ENCODE results near the gene CRADD.
A peak's percentile ranks its signal among the peaks of the same experiment; 100 is the strongest.

The CRADD gene

DNA sequence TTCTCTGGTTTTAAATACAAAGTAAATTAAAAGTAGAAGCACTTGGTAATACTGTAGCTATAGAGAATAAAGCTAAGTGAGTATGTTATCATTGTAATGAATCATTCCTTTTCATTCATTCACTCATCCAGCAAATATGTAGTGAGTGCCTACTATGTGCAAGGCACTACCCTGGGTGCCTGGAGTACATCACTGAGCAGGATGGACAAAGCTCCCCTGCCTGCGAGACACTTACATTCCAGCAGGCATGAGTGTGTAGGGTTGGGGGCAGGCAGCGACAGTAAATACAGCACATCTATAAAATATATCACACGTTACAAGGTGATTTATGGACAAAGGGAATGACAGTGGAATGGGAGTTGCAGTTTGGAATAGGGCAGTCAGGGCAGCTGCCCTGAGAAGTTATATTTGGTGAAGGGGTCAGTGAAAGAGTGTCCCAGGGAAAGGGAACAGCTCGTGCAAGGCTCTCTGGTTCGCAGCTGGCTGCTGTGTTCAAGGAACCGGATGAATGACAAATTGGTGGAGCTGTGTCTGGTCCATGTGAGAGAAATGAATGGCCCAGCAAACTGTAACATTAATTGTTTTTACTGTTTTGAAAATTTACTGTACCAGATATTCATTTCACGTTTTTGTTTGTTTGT lies 159.6 kb downstream of the CRADD start:
- DNase-seq (ENCODE audit: low read depth in 2 of 3, low spot score in 2 of 3), result no peak

DNA sequence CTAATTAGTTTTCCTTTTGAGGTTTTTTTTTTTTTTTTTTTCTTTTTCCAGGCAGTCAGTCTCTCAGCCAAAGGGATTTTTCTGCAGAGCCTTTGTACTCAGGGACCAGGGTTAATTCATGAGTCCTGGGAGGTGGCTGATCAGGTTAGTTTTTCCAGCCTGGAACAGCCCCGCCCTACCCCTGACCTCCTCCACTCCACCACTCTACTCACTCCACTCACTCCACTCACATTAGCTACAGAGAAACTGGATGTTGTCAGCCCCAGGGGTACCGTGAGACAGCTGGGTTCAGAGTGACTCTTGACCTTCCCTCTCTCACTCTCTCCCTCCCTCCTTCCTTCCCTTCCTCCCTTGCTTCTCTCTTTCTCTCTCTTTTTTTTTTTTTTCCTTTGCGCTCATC lies 161.0 kb downstream of the CRADD start:
- DNase-seq (ENCODE audit: low read depth in 2 of 3, low spot score in 2 of 3), result no peak

DNA sequence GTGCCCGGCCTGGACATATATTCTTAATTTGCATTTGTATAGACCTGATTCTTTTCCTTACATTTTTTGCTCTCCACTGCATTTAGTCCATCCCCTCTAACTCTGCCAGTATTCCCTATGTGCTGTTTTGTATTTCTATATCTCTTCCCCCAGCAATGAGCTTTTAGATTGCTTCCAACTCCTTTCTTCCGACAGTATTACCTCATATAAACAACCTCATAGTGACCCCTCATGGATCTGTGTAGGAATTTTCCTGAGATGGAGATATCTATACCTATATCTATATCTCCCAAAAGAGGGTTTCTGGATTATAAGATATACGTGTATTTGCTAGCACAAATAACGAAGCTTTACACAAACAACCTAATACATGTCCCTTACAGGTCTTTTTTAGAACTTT lies 161.9 kb downstream of the CRADD start:
- no peak for DNase-seq (ENCODE audit: low read depth in 2 of 3, low spot score in 2 of 3)

DNA sequence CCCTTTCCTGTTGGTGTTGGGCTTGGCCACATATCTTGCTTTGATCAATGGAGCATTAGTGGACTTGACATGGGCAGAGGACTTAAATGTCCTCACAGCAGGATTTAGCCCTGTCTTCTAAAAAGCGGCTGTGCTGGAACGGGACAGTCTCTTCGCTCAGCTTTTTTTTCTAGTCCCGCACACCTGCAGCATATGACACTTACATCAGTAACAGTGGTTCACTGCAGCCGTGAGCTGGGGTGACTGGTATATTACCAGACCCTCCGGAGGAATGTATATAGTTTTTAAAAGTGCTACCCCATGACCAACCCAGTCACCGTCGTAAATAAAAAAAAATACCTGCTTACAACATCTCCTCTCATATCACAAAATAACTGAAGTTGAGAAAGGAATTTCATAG lies 164.5 kb downstream of the CRADD start:
- DNase-seq (ENCODE audit: low read depth in 2 of 3, low spot score in 2 of 3), result no peak

DNA sequence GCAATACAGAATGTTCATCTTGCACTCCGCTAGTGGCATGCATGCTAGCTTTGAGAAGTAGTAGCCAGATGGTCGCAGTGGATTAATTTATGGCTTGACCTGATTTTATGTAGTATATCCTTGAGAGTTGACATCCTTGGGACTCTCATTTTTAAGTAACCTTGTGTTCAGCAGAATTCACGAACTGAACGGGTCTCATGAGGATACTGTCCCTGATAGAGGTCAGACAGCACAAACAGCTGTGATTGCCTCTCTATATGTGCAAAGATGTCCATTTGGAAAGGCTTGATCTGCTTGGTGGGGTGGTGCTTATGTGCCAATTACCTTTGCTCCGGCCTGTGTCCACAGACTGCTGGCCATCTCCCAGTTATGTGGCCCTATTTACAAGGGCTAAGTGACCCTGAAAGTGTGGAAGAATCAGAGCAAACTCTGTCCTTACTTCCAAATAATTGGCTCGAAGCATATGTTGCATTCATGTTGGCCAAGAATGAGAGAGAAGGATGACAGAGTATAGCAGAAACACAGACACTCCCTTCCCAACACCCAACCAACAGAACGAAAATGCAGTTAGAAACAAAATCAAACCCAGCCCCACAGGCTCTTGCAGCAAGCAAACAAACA lies 167.1 kb downstream of the CRADD start:
- no peak for DNase-seq (ENCODE audit: low read depth in 2 of 3, low spot score in 2 of 3)

DNA sequence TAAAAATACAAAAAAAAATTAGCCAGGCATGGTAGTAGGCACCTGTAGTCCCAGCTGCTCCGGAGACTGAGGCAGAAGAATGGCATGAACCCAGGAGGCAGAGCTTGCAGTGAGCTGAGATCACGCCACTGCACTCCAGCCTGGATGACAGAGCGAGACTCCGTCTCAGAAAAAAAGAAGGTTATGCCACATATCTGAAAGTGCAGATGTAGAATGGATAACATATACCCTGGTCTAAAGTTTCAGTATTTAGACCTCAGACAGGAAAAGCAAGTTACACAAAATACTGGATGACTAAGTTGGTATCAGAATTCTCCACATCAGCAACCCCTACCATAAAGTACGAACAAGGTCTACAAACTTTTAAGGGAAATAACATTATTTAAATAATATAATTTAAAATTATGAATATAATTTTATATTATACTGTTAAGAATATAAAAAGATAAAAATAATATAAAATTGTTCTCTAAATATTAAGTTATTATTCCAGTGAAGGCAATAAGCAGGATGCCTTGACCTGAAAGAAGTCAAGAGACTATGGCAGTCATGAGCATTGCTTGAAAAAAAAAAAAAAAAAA lies 169.9 kb downstream of the CRADD start:
- DNase-seq (ENCODE audit: low read depth in 2 of 3, low spot score in 2 of 3), result no peak

DNA sequence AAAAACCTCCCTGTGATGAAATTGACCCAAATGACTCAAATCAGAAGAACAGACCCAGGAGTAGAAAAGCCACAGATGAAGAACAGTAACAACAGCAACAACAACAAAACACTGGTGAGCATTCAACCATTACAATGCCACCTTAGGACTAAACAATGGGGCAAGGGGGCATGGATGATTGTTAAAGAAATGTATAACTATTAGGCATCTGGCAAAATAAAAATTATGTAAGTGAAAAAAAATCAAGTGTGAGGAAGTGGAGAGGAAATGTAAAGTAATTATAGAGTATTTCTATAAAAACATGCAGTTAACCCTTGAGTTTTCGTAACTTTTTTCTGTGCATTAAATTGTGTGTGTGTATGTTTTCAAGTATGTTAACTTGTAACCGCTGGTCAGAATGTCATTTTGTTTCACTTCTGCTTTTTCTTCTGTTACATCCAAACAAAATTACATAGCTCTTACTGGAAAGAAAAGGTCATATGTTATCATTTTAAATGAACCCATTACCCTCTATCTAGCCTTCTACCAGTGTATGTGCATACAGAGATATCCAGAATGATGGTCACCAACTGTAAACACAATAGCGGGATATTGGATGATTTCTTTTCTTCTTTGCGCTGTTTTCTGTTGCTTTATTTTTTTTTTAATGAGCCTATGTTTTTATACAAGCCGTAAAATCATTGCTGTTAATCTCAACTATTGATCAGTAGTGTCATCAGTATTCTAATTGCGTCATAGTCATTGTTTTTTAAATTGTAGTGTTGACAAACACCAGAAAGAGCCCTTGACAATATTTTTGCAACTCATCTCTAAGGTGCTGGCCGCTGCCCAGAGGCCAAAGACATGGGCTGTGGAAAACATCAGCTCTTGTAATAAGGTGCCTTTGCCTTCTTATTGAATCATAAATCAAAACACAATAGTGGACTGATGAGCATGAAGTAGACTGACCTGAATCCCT lies 170.6 kb downstream of the CRADD start:
- no peak for DNase-seq (ENCODE audit: low read depth in 2 of 3, low spot score in 2 of 3)

DNA sequence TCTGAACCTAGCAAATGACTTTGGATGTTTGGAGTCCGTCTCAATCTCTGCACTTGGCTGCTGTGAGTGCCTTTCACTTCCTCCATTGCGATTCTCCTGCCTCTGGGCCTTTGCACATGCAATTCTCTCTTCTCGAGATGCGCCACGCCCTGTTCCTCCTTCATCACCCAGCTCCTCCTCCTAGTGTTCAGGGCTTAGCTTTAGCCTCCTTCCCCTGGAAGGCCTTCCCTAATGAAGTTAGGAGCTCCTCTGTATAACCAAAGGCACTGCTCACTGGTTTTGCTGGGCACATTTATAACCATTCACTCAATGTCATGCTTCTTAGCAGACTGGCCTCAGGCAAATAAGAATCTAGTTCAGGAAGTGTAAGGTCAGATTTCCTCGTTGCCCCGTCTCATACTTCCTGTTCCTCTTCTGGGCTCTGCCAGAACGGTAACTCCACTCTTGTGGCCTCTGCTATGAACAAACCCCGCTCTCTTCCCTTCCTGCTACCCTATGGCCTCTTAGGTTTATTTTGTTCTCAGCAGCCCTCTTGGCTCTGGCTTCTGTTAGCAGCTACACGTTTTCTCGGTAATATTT lies 171.4 kb downstream of the CRADD start:
- no peak for DNase-seq (ENCODE audit: low read depth in 2 of 3, low spot score in 2 of 3)

DNA sequence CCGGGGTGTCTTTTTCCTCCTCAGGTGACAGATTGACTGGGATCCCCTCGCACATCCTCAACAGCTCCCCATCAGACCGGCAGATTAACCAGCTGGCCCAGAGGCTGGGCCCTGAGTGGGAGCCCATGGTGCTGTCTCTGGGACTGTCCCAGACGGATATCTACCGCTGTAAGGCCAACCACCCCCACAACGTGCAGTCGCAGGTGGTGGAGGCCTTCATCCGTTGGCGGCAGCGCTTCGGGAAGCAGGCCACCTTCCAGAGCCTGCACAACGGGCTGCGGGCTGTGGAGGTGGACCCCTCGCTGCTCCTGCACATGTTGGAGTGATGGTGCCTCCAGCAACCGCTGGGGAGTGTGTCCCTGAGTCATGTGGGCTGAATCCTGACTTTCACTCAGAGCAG lies 172.8 kb downstream of the CRADD start:
- DNase-seq (ENCODE audit: low read depth in 2 of 3, low spot score in 2 of 3), result no peak

DNA sequence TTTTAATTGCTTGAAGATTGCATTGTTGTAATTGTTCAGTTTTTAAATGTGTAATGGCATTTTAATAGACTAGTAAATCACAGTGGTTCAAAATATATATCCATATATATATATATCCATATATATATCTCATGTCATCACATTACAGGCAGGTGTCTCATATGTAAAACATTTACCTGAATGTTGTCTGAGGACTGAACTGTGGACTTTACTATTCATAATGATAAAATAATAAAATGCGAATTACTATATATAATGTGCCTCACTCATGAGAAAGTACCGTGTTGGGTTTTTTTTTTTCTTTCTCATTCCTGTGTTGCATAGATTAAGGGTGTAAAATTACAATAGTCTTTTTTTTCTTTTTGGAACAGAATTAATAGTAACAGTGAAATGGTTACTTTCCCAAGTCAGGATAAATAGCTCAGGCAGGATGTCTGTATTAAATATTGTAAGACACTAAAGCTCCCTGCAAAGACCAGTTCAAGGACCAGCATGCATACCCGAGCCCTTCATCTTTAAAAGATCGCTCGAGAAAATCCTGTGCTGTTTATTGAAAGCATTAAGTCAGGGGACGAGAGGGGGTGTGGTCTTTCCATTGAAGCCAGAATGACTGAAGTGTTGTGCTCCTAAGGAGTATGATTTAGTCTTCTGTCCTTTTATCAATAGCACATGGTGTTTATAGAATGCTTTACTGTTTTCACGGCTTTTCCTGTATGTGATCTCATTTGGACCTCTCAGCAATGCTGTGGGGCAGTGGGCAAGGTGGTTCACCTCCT lies 173.5 kb downstream of the CRADD start:
- no peak for DNase-seq (ENCODE audit: low read depth in 2 of 3, low spot score in 2 of 3)

DNA sequence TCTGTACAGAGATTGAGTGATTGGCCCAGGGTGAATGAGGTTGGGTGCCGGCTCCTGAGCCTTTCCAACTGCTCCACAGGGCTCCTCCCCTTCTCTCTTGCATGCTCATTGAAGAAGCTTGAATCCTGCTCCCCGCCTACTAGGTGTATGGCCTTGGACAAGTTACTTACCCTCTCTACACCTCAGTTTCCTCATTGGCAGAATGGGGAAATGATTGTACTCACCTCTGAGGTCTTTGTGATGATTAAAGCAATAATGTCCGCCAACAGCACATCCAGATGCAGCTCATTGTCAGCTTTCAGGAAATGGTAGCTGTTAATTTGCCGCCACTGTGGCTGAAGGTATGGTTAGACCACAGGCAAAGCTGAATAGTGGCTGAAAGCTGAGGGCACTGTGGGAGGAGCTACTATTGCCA lies 174.1 kb downstream of the CRADD start:
- DNase-seq (ENCODE audit: low read depth in 2 of 3, low spot score in 2 of 3), result peak in 1 of 3 experiments; percentile 15

DNA sequence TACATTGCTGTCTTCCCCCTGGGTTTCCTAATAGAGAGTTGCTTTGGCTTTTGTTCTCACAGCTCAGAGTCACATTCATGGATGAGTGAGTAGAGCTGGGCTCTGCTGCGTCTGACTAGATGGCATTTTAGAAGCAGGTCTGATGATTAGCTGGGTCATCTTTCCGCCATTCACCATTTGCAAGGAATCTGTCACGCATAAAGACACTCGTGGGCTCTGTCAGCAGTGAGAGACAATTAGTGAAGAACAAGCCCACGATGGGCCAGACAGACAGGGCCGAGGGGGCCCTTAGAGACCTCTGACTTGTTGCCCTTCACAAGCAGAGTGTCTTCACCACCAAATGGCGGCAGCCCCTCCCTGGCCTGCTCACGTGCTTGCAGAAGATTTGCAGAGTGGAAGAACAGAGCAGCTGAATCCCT lies 175.0 kb downstream of the CRADD start:
- no peak for DNase-seq (ENCODE audit: low read depth in 2 of 3, low spot score in 2 of 3)

DNA sequence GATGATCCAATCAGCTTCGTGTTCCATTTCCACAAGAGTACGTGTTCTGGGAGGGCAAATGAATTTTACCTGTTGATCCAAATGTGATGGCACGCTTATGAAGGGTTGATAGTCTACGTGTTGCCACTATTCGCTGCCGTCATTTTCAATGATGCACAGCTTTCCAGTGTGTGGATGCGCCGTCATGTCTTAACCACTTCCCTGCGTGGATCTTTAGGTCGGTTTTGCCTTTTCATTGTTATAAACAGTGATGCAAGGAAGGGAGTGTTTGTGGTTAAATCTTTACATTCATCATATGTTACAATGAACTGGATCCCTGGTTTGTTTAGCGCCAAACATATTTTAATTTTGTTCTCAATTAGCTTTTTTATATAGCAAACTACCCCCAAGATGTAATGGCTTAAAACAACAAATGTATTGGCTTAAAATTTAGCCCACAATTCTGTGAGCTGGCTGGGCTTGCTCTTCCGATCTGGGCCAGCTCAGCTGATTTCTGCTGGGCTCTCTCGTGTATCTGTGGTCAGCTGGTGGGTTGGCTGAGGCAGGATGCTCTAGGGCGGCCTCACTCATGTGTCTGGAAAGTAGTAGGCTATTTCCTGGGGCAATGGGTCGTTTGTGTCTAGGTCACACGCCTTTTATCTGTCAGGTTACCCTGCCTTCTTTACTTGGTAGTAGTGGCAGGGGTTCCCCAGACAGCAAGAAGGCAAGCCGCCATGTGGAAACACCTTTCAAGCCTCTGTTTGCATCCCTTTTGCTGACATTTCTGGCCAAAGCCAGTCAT lies 176.7 kb downstream of the CRADD start:
- DNase-seq (ENCODE audit: low read depth in 2 of 3, low spot score in 2 of 3), result no peak

DNA sequence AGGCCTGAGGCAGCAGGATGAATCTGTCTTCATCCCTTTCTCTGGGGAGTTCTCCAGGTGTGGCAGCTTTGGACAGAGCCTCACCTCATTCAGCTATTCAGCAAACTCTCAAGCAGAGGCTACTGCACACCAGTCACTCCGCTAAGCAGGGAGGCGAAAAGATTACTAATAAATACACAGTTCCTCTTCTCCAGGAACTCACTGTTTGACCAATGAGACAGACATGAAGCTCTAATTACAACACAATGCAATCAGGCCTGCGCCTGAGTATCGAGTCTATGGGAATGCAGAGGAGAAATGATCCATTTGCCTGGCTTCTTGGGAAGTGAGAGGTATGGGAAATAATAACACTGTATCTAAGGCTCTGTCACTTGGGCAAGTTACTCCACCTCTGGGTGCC lies 178.1 kb downstream of the CRADD start:
- no peak for DNase-seq (ENCODE audit: low read depth in 2 of 3, low spot score in 2 of 3)

DNA sequence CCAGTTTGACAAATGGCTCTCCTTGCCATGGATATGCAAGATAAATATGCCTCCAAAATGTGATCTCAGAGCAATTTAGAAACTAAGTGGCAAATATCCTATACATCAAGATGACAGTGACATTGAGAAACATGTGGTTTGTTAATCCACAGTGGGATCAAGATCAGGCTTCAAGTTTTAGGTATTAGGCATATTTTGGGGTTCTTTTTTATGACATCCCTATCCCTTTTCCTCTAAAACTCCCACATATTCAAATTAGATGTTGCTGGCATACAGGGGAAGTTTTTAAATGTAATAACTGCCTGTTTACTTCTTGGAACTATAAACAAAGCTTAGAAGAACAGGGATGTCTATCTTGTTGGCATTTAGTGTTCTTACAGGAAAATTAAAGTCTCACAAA lies 179.4 kb downstream of the CRADD start:
- no peak for DNase-seq (ENCODE audit: low read depth in 2 of 3, low spot score in 2 of 3)

DNA sequence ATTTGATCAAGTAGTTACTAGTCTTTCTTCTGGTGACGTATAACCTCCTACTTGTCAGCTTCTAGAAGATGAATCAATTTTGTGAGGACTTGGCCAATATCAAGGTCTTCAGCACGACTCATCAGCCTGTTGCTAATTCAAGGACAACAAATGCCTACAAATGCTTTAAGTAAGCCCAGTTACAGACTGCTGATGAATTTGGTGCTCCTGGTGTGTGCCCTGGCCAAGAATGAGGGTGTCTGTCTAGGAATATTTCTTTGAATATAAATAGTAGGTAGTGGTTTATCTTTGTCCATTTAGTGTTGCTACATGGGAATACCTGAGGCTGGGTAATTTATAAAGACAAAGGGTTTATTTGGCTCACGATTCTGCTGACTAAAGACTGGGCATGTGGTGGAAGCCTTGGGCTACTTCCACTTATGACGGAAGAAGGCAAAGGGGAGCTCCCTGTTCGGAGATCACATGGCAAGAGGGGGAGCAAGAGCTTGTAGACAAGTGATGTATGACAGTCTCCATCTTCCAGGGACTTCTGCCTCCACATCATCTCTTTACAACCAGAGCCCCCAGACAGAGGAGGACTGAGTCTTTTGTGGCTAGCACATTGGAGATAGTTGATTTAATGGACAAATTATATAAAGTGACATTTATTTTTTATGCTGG lies 180.2 kb downstream of the CRADD start:
- DNase-seq (ENCODE audit: low read depth in 2 of 3, low spot score in 2 of 3), result no peak

DNA sequence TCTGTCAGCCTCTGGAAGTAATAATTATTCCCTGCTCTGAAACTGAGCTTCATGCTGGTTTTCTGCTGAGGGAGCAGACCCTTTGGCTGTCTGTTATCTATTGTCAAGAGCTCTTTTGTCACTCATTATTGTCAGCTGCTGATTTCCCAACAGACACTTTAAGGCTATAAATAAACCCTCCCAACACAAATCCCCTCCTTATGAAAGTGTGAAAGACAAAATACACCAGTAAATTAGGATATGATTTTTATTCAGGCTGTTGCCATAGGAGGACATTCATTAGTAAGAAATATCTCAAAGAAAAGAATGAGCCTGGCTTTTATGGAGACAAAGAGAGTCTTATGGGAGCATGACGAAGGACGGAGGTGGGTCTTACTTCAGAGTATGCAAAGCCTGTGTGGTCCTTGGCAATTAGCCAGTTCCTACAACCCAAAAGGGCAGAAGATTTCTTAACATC lies 180.8 kb downstream of the CRADD start:
- no peak for DNase-seq (ENCODE audit: low read depth in 2 of 3, low spot score in 2 of 3)

DNA sequence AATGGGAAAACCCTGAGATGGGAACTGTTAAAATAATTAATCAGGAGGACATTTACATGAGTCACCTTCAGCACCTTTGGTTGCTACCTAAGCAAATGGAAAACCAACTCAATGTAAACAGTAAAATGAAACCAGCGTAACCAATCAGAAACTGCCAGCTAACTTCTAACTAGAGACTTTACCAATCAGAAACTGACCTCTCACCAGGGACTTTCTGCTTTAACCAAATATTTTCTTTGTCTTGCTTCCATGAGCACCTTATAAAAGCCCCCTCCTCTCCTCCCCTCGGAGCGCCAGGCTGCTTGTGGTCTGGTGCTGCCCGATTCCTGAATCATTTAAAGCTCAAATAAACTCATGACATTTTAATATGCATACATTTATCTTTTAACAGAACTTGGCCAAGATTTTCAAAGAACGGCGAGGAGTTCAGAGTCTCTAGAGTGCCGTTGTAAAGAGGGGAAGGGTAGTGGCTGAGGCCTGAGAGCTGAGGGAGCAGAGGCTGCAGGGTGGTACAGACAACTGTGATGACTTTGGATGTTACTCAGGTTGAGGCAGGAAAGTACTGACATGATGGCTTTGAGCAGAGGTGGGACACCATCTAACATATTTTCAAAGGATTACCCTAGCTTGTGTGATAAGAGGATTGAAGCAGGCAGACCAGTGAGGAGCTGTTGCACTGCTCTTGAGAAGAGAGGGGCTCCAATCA lies 183.6 kb downstream of the CRADD start:
- DNase-seq (ENCODE audit: low read depth in 2 of 3, low spot score in 2 of 3), result no peak

DNA sequence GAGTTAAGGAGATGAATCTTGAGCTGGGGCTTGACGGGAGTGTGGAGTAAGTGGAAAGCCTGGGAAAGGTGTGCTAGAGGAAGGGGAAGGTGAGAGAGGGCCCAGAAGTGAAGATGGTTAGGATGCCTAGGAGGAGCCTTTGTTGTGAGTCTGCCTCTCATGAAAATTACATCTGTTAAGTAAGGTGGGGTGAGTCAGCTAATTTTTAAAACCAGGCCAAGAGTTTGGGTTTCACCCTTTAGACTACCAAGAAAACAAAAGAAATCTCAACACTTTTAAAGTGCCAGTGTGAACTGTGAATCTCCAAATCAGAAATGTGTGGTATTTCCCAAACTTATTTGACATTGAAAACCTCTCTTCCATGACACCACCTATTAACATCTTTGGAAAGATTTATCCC lies 185.2 kb downstream of the CRADD start:
- no peak for DNase-seq (ENCODE audit: low read depth in 2 of 3, low spot score in 2 of 3)

Data from activated CD8-positive, alpha-beta memory T cell treated with anti-CD3 and anti-CD28 coated beads for 48 hours (primary cell).